AG10803 (cell line): Measurements from ENCODE around the gene SRBD1.

Source experiments
- DNase-seq: peaks from one replicate; pipeline ENCODE4 v3.0.0; 2010; ENCODE audit warnings: low read depth
- H3K4me3 ChIP-seq: 2 replicates; pipeline ENCODE4 v1.5.1; 2011; ENCODE audit warnings: mild to moderate bottlenecking, low read length, control low read depth
- TF ChIP-seq, protein P1 (sequence below): conservative IDR thresholded peaks from 2 replicates; pipeline ENCODE4 v1.5.1; 2011; ENCODE audit warnings: mild to moderate bottlenecking, low read length, control low read depth, inconsistent platforms

Gene SRBD1

DNA sequence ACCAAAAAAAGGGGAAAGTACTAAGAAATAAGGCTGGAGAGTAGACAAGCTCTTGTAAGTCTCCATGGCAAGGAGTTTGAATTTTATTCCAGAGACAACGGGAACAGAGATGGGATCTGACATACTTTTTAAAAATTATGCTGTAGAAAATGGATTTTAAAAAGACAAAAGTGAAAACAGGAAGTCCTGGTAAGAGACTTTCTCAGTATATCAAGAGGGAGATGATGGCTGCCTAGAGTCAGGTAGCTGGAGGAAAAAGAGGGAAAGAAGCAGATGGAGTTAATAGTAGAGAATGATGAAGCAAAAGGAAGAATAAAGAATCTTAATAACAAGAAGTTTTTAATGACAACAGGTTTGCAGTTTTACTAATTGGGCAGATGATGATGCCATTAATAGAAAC is 168.1 kb downstream of the SRBD1 start:
- TF ChIP-seq, protein P1, sequence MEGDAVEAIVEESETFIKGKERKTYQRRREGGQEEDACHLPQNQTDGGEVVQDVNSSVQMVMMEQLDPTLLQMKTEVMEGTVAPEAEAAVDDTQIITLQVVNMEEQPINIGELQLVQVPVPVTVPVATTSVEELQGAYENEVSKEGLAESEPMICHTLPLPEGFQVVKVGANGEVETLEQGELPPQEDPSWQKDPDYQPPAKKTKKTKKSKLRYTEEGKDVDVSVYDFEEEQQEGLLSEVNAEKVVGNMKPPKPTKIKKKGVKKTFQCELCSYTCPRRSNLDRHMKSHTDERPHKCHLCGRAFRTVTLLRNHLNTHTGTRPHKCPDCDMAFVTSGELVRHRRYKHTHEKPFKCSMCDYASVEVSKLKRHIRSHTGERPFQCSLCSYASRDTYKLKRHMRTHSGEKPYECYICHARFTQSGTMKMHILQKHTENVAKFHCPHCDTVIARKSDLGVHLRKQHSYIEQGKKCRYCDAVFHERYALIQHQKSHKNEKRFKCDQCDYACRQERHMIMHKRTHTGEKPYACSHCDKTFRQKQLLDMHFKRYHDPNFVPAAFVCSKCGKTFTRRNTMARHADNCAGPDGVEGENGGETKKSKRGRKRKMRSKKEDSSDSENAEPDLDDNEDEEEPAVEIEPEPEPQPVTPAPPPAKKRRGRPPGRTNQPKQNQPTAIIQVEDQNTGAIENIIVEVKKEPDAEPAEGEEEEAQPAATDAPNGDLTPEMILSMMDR: no peak
- H3K4me3 ChIP-seq: no peak overlapping the region
- no peak for DNase-seq

DNA sequence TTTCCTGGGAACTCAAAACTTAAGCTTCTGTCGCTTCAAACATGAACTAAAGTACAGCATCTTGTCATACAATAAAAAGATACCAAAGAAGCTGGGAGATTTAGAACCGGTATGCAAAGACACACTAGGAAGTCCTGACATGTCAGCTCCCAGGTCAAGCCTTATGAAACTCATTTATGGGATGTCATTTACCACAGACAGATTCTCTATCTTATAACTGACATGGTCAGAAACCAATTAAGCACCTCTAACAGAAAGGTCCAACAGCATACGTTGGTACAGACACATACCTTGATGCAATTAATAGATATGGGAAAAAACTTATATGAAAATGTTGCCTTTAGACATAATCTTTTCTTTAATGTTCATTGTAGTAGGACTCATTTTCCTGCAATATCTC is 169.0 kb downstream of the SRBD1 start:
- no peak for DNase-seq
- TF ChIP-seq, protein P1: no peak
- H3K4me3 ChIP-seq: no peak overlapping the region

DNA sequence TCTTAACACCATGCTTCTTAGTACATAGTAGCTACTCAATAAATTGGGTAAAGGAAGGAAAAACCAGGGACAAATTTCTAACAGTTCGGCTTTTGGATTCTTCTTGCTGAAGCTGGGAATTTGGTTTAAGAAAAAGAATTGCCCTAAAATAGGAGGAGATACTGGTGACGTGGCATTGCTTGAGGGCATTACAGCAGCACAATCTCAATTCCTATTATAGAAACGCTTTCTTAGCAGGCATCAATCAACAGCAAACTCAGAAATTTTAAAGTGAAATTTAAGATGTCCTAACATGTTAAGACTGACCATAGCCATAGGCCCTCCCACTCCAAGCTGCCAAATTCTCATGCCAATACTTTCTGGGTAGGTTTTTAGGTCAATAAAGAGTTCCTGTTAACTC is 169.5 kb downstream of the SRBD1 start:
- TF ChIP-seq, protein P1: no peak
- DNase-seq: no peak
- H3K4me3 ChIP-seq: no peak overlapping the region

DNA sequence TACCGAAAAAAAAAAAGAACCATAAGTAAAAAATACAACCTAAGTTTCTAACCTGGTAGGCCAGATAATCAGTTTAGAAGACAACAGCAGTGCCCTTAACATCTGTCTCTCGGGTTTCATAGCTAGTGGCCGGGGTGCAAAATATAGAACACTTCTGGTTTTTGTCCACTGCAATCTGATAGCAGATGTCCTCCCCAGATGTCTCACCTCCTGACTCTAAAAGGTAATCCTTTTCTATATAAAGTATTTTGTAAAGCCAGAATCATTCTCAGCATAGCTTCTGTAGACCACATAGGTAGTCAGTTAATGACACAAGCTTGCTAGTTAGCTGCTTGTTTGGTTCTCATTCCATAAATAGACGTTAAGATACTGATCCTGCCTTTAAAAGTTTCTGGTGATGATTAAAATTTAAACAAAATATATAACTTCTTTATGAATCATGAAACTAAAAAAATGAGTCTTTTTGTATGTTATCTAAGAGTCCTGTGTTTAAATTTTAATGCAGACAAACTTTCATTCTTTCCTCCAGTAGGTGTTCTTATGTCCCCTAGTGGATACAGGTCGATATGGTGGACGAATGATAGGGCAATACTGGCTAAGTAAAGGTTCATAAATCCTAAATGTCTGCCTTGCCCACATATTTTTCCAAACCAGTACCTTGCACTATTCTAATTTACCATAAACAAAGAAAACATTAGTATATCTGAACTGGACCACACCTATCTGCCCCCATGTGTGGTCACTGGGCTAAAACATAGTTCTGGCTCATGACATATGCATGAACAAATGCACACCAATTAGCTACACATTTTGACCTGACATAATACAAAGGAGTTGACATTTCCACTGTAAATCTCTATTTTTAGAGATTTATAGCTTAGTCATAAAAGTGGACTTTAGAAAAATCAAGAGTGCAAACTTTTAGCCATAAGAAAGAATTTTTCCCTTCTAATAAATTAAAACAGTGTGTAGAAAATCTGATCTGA is 171.0 kb downstream of the SRBD1 start:
- TF ChIP-seq, protein P1: peak; percentile 35
- H3K4me3 ChIP-seq: no peak overlapping the region
- DNase-seq: peak; percentile 53

DNA sequence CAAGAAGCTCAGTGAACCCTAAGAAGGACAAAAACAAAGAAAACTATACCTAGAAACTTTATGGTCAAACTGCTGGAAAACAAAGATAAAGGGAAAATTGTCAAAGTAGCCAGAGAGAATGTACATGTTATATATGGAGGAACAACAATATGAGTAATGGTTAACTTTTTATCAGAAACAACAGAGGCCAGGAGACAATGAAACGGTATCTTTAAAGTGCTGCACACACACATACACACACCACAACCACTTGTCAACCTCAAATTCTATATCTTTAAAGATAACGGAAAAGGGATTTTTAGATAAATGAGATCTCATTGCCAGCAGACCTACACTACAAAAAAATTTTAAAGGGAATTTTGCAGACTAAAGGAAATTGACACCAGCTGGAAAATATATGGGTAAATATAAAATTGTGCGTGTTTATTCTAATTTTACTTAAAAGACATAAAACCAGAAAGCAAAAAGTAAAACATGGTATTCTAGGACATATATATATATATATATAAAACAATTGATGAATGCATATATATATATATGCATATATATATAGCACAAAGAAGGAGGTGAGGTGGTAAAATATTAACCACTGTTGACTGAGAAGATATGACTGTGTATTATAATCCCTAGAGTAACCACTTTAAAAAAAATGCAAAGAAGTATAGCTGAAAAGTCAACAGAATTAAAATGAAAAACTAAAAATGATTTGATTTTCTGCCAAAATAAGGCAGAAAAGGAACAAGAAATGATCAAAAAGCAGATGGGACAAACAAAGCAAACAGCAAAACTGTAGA is 172.0 kb downstream of the SRBD1 start:
- no peak for DNase-seq
- H3K4me3 ChIP-seq: no peak overlapping the region
- TF ChIP-seq, protein P1: no peak

DNA sequence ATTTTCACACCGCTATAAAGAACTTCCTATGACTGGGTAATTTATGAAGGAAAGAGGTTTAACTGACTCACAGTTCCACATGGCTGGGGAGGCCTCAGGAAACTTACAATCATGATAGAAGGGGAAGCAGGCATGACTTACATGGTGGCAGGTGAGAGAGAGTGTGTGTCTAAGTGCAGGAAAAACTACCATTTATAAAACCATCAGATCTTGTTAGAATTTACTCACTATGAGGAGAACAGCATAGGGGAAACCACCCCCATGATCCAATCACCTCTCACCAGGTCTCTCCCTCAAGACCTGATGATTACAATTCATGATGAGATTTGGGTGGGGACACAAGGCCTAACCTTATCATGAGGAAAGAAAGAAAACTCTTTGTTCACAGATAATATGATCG is 174.6 kb downstream of the SRBD1 start:
- DNase-seq: no peak
- TF ChIP-seq, protein P1: no peak
- H3K4me3 ChIP-seq: no peak overlapping the region
